Stimulated activated CD4-positive, alpha-beta T cell treated with anti-CD3 and anti-CD28 coated beads, Interleukin-4, amount 100 ng/mL, for 4 hours (primary cell): ENCODE results near the gene PDZK1IP1.

Source experiments
- DNase-seq, 2 experiments: peaks; one replicate each; pipeline ENCODE4 v3.0.0-alpha.2; 2020

The PDZK1IP1 gene

GRCh38 chr1:47189844-47190508, at the start of gene PDZK1IP1:
TSS of gene PDZK1IP1 (minus strand) at chr1:47190036. CDS start at chr1:47189932, 104 bp downstream.
- no peak for DNase-seq

GRCh38 chr1:47238935-47239592, 49.2 kb upstream of the PDZK1IP1 start:
- DNase-seq, result no peak

GRCh38 chr1:47235806-47236205, 46.0 kb upstream of the PDZK1IP1 start:
- DNase-seq, result no peak

- no peak for DNase-seq
Measured at GRCh38 chr1:47235241-47235681, 45.4 kb upstream of the PDZK1IP1 start.

GRCh38 chr1:47233186-47233585, 43.4 kb upstream of the PDZK1IP1 start:
- DNase-seq, result no peak

GRCh38 chr1:47232187-47232874, 42.5 kb upstream of the PDZK1IP1 start, which contains the start of gene TAL1:
TSS of gene TAL1 (minus strand) at chr1:47232225. CDS start at chr1:47225888, 6,337 bp downstream.
- DNase-seq, result no peak

- no peak for DNase-seq
Measured at GRCh38 chr1:47231301-47232186, 41.7 kb upstream of the PDZK1IP1 start.

GRCh38 chr1:47230692-47231300, 41.0 kb upstream of the PDZK1IP1 start:
- DNase-seq, result no peak

GRCh38 chr1:47229886-47230691, 40.3 kb upstream of the PDZK1IP1 start:
- no peak for DNase-seq

GRCh38 chr1:47229031-47229885, 39.4 kb upstream of the PDZK1IP1 start:
- DNase-seq, result no peak

GRCh38 chr1:47228644-47229030, 38.8 kb upstream of the PDZK1IP1 start:
- DNase-seq, result no peak

- no peak for DNase-seq
Measured at GRCh38 chr1:47227341-47228232, 37.8 kb upstream of the PDZK1IP1 start.

- no peak for DNase-seq
Measured at GRCh38 chr1:47226839-47227215, 37.0 kb upstream of the PDZK1IP1 start.

GRCh38 chr1:47226121-47226838, 36.4 kb upstream of the PDZK1IP1 start:
- DNase-seq, result no peak

GRCh38 chr1:47225430-47226100, 35.7 kb upstream of the PDZK1IP1 start:
- no peak for DNase-seq

- DNase-seq, result no peak
Measured at GRCh38 chr1:47224676-47225399, 35.0 kb upstream of the PDZK1IP1 start.

- no peak for DNase-seq
Measured at GRCh38 chr1:47223921-47224675, 34.3 kb upstream of the PDZK1IP1 start.
